Urinary bladder (tissue), 4 donors: ENCODE data around the gene GUCY1A2. TPM values are rescaled to one million over a fixed set of nuclear protein-coding genes. Genes with fewer than 3 reads are reported as not detected.
"Not testable (repeated sequence)": the region's sequence is repeated elsewhere in the genome, so short reads cannot be mapped to it uniquely, and the experiment has no call there.

Experiments used
- DNase-seq: peaks from one replicate; pipeline ENCODE4 v3.0.0-alpha.2; 2015; ENCODE audit errors: extremely low spot score
- H3K27ac ChIP-seq: one replicate; pipeline ENCODE4 v1.5.1; 2013; ENCODE audit warnings: low read depth, mild to moderate bottlenecking, moderate library complexity
- H3K36me3 ChIP-seq: one replicate; pipeline ENCODE4 v1.6.1; 2013; ENCODE audit warnings: mild to moderate bottlenecking, moderate library complexity; ENCODE audit not compliant: insufficient read depth
- H3K4me1 ChIP-seq: one replicate; pipeline ENCODE4 v1.6.1; 2013; ENCODE audit warnings: mild to moderate bottlenecking, moderate library complexity; ENCODE audit not compliant: insufficient read depth
- H3K4me3 ChIP-seq: one replicate; pipeline ENCODE4 v1.5.1; 2013; ENCODE audit warnings: low read depth, low read length
- WGBS: extraction: QIAGEN DNeasy Blood & Tissue Kit; methylation state at CpG from one replicate; pipeline ENCODE4 v1.1.7; 2013; 5-methylcytosine and 5-hydroxymethylcytosine counted together
- polyA plus RNA-seq: library from polyadenylated mRNA; stranded (reverse); fragments of 200-250 nt; gene quantifications from one replicate; pipeline ENCODE4 v1.2.3, GENCODE V29; 2013
- total RNA-seq: library from RNA; depleted of rRNA; stranded (reverse); fragments of >200 nt; gene quantifications from one replicate; pipeline ENCODE4 v1.2.3, GENCODE V29; 2014
- donor health status: healthy with polysubstance abuse.
- donor health status: healthy.

GUCY1A2 gene
- total and polyA plus RNA-seq, 2 donors = 0.99 to 58.5 TPM

DNA sequence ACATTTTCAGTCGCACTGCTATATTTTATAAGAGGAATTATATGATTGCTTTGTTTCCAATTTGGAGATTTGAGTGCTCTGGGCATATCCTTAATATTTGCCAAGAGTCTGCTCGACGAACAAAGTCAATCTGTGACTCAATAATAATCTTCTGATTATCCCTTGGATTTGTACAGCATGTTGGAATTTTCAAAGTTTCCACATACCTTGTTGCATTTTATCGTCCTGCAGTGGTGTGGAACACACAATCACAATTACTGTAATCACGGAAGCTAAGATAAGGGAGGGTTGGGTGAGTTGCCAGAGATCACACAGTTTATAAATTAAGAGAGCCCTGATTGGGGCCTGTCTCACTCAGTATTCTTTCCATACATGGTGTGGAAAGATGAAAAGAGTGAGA is 189.3 kb downstream of the GUCY1A2 start:
- H3K27ac ChIP-seq = no peak overlapping the region
- WGBS = 75% methylated on average over 5 of the region's 5 CpGs
- DNase-seq = no peak
- H3K4me1 ChIP-seq = no peaks in the 10 kb centered on the region
- no peaks in the 10 kb centered on the region for H3K36me3 ChIP-seq
- H3K4me3 ChIP-seq = no peak overlapping the region

DNA sequence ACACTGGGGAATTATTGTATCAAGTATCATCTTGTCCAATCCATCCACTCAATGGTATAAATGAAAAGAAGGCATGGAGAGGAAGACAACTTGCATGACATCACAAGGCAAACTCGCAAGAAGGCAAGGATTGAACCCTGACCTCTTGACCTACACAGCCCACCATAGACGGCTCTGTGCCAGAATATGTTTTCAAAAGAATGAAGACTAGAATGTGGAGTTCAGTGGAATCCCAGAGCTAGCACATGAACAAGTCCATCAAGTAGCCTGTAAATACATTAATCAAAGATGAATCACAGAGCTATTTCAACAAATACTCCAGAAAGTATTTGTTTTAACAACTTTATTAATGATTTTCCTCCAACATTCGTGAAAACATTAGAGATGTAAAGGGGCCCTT is 189.7 kb downstream of the GUCY1A2 start:
- no peaks in the 10 kb centered on the region for H3K4me1 ChIP-seq
- no peak overlapping the region for H3K4me3 ChIP-seq
- H3K27ac ChIP-seq = no peak overlapping the region
- DNase-seq = no peak
- no peaks in the 10 kb centered on the region for H3K36me3 ChIP-seq
- 76% methylated on average over 3 of the region's 3 CpGs for WGBS

DNA sequence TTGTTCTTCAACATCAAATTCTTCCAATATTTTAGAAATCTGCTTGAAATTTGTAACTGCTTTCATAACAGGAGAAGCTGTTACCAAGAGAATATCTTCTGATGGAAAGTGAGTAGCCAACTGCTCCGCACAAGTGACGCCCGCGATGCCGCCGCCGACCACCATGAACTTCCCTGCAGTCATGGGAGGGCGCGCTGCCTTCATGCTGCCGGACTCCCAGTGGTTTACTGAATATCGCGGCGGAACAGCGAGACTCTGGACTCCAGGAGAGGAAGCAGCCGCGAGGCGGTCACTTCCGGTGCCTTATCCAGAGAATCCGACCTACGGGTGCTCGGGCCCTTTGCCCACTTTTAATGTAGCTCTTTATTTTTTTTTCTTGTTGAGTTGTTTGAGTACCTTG is 190.6 kb downstream of the GUCY1A2 start:
- H3K27ac ChIP-seq = no peak overlapping the region
- H3K36me3 ChIP-seq = no peaks in the 10 kb centered on the region
- no peak overlapping the region for H3K4me3 ChIP-seq
- DNase-seq = no peak
- over 99% methylated on average over 21 of the region's 21 CpGs for WGBS
- no peaks in the 10 kb centered on the region for H3K4me1 ChIP-seq

DNA sequence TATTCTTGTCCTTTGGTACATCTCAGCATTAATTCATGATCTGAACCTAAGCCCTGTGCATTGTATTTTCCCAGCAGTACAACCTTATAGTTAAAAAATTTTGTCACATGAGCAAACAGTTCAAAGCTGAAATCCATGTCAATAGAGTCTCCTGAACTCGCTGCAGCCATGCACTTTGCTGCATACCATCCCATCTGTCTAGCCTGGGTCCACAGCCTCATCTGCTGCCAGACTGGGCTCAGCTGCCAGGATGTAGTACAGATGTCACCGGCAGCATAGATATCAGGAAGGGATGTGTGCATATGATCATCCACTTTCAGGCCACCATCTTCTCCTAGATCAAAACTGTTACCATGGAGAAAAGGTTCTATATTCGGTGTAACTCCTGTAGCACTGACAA is 191.7 kb downstream of the GUCY1A2 start:
- H3K4me3 ChIP-seq, H3K4me1 ChIP-seq, DNase-seq, H3K36me3 ChIP-seq, H3K27ac ChIP-seq: not testable (repeated sequence)
- 95% methylated on average over 3 of the region's 3 CpGs for WGBS

DNA sequence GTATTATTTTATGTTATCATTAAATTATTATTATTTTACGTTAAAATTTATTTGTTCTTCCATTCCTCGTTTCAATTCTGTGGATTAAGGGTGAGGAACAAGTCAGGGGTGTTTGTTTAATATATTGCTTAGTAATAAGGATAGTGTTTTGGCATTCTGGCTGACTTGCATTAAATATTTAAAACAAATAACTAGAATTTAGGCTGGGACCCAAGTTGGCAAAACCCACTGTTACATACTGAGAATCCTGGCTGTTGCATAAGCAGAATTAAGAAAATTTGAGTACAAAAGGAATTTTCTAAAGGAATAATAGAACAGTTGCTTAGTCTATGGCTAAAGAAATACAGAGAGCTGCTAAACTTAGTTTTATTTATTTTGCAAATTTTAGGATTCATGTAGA is 196.4 kb downstream of the GUCY1A2 start:
- Histone ChIP-seq H3K4me1 (no peaks in the 10 kb centered on the region), H3K27ac (no peak overlapping the region), H3K36me3 (no peaks in the 10 kb centered on the region), H3K4me3 (no peak overlapping the region)
- no peak for DNase-seq
- WGBS = 28% methylated on average over 2 of the region's 2 CpGs

DNA sequence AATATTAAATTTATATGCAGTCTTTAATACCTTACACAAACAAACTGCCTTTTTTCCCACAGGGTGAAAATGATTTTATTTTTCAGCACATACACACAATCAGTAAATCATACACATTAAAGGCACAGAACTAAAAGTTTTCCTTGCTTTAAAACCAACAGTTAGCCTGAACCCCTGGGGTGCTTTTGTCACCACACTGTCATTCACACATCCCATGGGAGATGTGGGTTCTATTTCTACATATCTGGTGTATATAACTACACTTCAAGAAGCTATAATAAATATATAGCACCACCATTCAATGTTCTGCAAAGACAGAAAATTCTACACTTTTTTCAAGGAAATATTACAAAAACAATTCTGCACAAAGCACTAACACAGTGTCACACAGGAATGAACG is 197.0 kb downstream of the GUCY1A2 start:
- no peak overlapping the region for H3K4me3 ChIP-seq

DNA sequence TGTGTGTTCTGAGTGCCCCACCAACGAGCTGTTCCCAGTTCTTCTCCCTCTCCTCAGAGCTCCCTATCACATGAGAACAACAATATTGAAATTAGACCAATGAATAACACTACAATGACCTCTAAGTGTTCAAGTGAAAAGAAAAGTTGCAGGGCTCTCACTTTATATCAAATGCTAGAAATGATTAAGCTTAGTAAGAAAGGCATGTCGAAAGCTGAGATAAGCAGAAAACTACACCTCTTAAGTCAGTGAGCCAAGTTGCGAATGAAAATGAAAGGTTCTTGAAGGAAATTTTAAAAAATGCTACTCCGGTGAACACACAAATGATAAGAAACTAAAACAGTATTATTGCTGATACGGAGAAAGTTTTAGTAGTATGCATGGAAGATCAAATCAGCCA is 199.8 kb downstream of the GUCY1A2 start:
- H3K27ac ChIP-seq = no peak overlapping the region
- H3K4me3 ChIP-seq = no peak overlapping the region
- 77% methylated on average over 5 of the region's 5 CpGs for WGBS
- no peaks in the 10 kb centered on the region for H3K4me1 ChIP-seq
- no peaks in the 10 kb centered on the region for H3K36me3 ChIP-seq
- no peak for DNase-seq

More for the DNA sequence above, 197.0 kb downstream of the GUCY1A2 start:
- no peak overlapping the region for H3K27ac ChIP-seq
- no peak for DNase-seq
- 71% methylated on average over 1 of the region's 1 CpG for WGBS
- H3K4me1 ChIP-seq = no peaks in the 10 kb centered on the region
- no peaks in the 10 kb centered on the region for H3K36me3 ChIP-seq

DNA sequence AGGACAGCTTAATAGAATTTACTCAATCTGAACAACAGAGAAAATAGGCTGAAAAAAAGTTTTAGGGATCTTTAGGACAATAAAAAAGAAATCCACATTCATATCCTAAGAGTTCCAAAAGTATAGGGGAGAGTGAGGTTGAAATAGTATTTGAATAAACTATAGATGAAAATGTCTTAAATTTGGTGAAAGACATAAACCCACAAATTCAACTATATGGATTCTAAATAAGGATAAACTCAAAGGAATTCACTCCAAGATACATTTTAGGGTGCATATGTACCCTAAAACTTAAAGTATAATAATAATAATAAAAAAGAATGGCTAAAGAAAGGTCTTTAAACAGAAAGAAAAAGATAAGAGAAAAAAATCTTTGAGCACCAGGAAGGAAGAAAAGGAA is 203.1 kb downstream of the GUCY1A2 start:
- no peaks in the 10 kb centered on the region for H3K36me3 ChIP-seq
- no peak overlapping the region for H3K4me3 ChIP-seq
- DNase-seq = no peak
- H3K4me1 ChIP-seq = no peaks in the 10 kb centered on the region
- no peak overlapping the region for H3K27ac ChIP-seq

DNA sequence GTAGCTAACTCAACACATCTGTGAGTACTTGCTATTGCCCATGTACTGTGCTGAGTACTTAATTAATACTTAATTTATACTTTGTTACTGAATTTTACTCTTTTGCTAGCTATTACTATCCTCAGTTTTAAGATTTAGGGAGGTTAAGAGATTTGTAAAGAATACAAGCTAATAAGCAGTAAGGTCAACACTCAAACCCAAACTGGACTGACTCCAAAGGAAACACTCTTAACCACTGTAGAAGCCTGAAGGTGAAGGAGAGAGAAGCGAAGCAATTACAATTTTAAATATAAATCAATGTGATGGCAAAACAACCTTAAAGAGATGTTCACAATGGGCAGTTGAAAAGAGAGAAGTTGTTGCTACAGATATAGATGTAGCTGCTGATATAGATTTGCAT is 204.5 kb downstream of the GUCY1A2 start:
- DNase-seq = no peak
- Histone ChIP-seq H3K36me3 (no peaks in the 10 kb centered on the region), H3K27ac (no peak overlapping the region), H3K4me3 (no peak overlapping the region), H3K4me1 (no peaks in the 10 kb centered on the region)
- 86% methylated on average over 1 of the region's 1 CpG for WGBS

DNA sequence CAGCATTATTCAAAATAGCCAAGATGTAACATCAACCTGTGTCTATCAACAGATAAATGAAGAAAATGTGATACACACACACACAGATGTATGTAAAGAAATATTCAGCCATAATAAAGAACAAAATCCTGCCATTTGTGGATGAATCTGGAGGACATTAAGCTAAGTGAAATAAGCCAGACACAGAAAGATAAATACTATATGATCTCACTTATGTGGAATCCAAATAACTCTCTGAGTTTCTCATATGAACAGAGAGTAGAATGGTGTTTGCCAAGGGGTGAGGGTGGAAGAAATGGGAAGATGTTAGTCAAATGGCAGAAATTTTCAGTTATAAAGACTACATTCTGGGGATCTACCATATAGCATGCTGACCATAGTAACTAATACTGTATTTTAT is 224.2 kb downstream of the GUCY1A2 start:
- Histone ChIP-seq H3K27ac (no peak overlapping the region), H3K4me3 (no peak overlapping the region), H3K4me1 (no peaks in the 10 kb centered on the region), H3K36me3 (no peaks in the 10 kb centered on the region)
- no peak for DNase-seq

DNA sequence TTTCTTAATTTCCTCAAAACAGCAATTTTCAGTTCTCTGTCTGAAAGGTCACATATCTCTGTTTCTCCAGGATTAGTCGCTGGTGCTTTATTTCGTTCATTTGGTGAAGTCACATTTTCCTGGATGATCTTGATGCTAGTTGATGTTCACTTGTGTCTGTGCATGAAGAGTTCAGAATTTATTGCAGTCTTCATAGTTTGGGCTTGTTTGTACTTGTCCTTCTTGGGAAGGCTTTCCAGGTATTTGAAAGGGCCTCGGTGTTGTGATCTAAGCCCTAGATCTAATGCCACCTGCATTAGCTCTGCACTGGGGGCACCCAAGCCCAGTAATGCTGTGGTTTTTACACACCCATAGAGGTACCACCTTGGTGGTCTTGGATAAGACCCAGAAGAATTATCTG is 228.9 kb downstream of the GUCY1A2 start:
- no peaks in the 10 kb centered on the region for H3K4me1 ChIP-seq
- 91% methylated on average over 3 of the region's 3 CpGs for WGBS
- no peak overlapping the region for H3K4me3 ChIP-seq
- DNase-seq = no peak
- no peaks in the 10 kb centered on the region for H3K36me3 ChIP-seq
- no peak overlapping the region for H3K27ac ChIP-seq

DNA sequence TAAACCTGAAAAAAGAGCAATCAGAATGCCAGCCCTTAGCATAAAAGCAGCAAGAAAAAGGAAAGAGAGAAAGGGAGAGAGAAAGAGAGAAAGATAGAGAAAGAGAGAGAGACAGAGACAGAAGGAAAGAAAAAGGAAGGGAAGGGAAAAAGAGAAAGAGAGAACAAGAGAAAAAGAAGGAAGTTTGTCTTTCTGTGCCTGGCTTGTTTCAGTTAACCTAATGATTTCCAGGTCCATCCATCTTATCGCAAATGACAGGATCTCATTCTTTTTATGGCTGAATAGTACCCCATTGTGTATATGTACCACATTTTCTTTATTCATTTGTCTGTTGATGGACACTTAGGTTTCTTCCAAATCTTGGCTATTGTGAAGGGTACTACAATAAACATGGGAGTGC is 230.8 kb downstream of the GUCY1A2 start:
- H3K36me3 ChIP-seq = no peaks in the 10 kb centered on the region
- H3K4me3 ChIP-seq = no peak overlapping the region
- DNase-seq = no peak
- H3K4me1 ChIP-seq = no peaks in the 10 kb centered on the region
- 98% methylated on average over 1 of the region's 1 CpG for WGBS
- no peak overlapping the region for H3K27ac ChIP-seq

DNA sequence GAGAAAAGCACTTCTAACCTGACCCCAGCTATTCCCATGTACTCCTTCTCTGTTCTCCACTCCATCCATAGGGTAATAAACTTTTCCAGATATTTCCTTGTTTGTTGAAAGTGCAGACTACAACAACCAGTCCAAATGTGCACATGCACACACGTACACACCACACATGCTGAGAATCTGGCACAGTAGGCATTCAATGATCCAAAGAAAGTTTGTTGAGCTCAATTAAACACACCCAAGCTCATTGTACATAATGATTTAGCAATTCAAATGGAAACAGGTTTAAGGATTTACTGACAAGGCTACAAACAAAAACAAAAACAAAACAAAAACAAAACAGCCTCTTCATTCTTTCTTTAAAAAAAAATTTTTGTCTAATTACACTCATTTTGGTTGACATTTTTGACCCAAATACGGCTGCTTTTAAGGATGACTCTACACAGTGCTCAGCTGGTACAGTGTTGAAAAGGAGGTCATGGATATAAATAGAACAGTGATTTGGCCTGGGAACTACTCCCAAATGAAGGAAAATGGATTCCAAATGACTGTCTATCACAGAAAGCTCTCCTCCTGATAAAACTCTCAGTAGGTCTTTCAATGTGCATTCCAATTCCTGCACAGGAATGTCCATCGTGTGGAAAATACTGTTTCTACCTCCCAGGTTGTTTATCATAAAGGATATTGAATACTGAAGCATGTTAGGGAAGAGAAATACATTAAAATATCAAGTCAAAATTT is 232.2 kb downstream of the GUCY1A2 start:
- WGBS = 37% methylated on average over 3 of the region's 3 CpGs
- H3K4me1 ChIP-seq = no peaks in the 10 kb centered on the region
- H3K4me3 ChIP-seq = no peak overlapping the region
- H3K27ac ChIP-seq = no peak overlapping the region
- DNase-seq = no peak
- H3K36me3 ChIP-seq = no peaks in the 10 kb centered on the region

DNA sequence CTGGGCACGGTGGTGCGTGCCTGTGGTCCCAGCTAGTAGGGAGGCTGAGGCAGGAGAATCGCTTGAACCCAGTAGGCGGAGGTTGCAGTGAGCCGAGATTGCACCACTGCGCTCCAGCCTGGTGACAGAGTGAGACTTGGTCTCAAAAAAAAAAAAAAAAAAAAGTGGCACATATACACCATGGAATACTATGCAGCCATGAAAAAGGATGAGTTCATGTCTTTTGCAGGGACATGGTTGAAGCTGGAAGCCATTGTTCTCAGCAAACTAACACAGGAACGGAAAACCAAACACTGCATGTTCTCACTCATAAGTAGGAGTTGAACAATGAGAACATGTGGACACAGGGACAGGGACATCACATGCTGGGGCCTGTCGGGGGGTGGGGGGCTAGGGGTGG is 241.0 kb downstream of the GUCY1A2 start:
- 97% methylated on average over 8 of the region's 8 CpGs for WGBS
- not testable (repeated sequence) for DNase-seq, H3K36me3 ChIP-seq, H3K4me1 ChIP-seq, H3K27ac ChIP-seq, H3K4me3 ChIP-seq

DNA sequence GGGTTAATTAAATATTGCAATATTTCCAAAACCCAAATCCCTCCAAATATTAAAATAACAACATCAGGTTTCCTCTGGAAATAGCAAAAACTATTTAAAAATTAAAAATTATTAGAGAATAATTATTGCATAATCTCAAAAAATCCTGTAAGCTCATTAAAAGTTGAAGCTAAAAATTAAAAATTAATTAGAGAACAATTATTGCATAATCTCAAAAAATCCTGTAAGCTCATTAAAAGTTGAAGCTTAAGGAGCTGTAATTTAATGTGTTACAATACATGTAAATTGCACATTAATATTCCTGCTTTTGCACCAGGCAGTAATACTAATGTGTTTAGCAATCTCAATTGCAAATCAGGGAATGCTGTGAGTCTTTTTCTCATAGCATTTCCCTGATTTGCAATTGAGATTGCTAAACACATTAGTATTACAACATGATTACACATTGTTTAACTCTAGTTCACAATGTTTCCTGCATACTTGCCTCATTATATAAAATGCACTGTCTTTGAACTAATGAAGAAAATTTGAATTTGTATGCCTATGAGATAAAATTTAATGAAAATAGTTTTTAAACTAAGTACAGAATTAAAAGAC is 247.7 kb downstream of the GUCY1A2 start:
- H3K27ac ChIP-seq = no peak overlapping the region
- no peaks in the 10 kb centered on the region for H3K36me3 ChIP-seq
- DNase-seq = no peak
- no peaks in the 10 kb centered on the region for H3K4me1 ChIP-seq
- no peak overlapping the region for H3K4me3 ChIP-seq
